PC-9 (cell line): Measurements from ENCODE around the gene ACOXL.

ENCODE experiments used
- EZH2 ChIP-seq: fragments of 200-600 bp; sonication (generic); IDR thresholded peaks from 2 replicates; pipeline ENCODE4 v1.8.0; 2017; ENCODE audit warnings: antibody characterized with exemption, low read depth
- TF ChIP-seq, protein P1 (sequence below): fragments of 200-600 bp; sonication (generic); conservative IDR thresholded peaks from 2 replicates; pipeline ENCODE4 v1.6.1; 2017; ENCODE audit warnings: mixed run types, antibody characterized with exemption, mild to moderate bottlenecking, moderate library complexity

DNA sequence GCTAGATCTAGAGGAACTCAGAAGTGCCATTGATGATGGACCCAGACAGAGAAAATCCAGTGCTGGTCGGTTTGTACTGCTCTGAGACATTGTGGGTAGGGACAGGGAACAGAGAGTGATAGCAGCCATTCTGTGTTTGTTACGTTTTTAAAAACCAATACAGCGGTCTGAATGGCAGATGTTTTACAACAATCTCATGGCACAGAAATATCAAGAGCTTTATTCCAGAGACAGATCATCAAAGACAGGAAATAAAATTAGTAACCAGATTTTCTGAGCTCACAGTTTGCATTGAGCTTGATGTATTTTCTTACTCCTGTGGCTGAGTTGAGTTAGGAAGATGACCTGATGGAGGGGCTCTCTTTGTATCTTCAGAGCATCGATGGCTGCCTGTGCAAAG is 273.4 kb downstream of the ACOXL start:
- TF ChIP-seq, protein P1, sequence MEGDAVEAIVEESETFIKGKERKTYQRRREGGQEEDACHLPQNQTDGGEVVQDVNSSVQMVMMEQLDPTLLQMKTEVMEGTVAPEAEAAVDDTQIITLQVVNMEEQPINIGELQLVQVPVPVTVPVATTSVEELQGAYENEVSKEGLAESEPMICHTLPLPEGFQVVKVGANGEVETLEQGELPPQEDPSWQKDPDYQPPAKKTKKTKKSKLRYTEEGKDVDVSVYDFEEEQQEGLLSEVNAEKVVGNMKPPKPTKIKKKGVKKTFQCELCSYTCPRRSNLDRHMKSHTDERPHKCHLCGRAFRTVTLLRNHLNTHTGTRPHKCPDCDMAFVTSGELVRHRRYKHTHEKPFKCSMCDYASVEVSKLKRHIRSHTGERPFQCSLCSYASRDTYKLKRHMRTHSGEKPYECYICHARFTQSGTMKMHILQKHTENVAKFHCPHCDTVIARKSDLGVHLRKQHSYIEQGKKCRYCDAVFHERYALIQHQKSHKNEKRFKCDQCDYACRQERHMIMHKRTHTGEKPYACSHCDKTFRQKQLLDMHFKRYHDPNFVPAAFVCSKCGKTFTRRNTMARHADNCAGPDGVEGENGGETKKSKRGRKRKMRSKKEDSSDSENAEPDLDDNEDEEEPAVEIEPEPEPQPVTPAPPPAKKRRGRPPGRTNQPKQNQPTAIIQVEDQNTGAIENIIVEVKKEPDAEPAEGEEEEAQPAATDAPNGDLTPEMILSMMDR = no peak
- TF ChIP-seq EZH2 = no peak
